Motor neuron (in vitro differentiated cells): Measurements from ENCODE around the gene WWOX. TPM values are rescaled to one million over a fixed set of nuclear protein-coding genes. Genes with fewer than 3 reads are reported as not detected.
A peak's percentile ranks its signal among the peaks of the same experiment; 100 is the strongest.
"Not testable (repeated sequence)": the region's sequence is repeated elsewhere in the genome, so short reads cannot be mapped to it uniquely, and the experiment has no call there.

Experiments used
- ATAC-seq, 8 experiments: fragments of 200-7000 bp; cut with Tn5 transposase; replicated peaks in 6 of 8; 2 replicates each; pipeline ENCODE4 v1.8.0; 2021; ENCODE audit warnings: mild to moderate bottlenecking in 8 of 8, moderate library complexity in 8 of 8
- H3K27ac ChIP-seq, 2 donors: fragments of 250-450 bp; sonication (Bioruptor Pico); 2 replicates each; pipeline ENCODE4 v1.9.0; 2021; ENCODE audit warnings: antibody characterized with exemption in 2 of 2, mild to moderate bottlenecking in 2 of 2, moderate library complexity in 1 of 2
- H3K4me1 ChIP-seq, 2 donors: fragments of 250-450 bp; sonication (Bioruptor Pico); replicated peaks in 1 of 2; 2 replicates each; pipeline ENCODE4 v1.6.1; 2021; ENCODE audit warnings: antibody characterized with exemption in 2 of 2, mild to moderate bottlenecking in 2 of 2, moderate library complexity in 1 of 2
- H3K4me3 ChIP-seq, 5 donors: fragments of 250-450 bp; sonication (Bioruptor Pico); 2 replicates each; pipeline ENCODE4 v1.9.0; 2021; ENCODE audit warnings: antibody characterized with exemption in 5 of 5, mild to moderate bottlenecking in 5 of 5, moderate library complexity in 4 of 5
- WGBS, 10 experiments: fragments of 450-650 bp; shearing (Covaris generic); methylation state at CpG; one replicate each; pipeline ENCODE4 v1.0.0; 2022; 5-methylcytosine and 5-hydroxymethylcytosine counted together
- in situ Hi-C, 9 experiments: fragments of 400-800 bp; cut with MboI; loops; one replicate each; pipeline ENCODE4 v1.15.0; 2021; ENCODE audit warnings: low sequenced_read_pairs in 9 of 9, low pct_unique_long_range_greater_than_20kb in 2 of 9; ENCODE audit not compliant: unreplicated experiment in 9 of 9
- total RNA-seq, 8 experiments: library from RNA; unstranded; fragments of 300-600 nt; gene quantifications; 2 replicates each; pipeline versions ENCODE4 v1.2.3 to v1.2.4, GENCODE V29; 2022

WWOX gene
- total RNA-seq, 8 experiments from 2014 or later = 10.3 to 27.8 (median 12.3) TPM

- in situ Hi-C loops = loop anchor here in 1 of 9 experiments (25.0 kb wide), 1 partner anchor 1102 kb away; the partner anchor contains the start of gene MAF
- Histone ChIP-seq H3K4me1 (peaks cover 3 to 19% of the 10 kb centered on the region in 2 donors), H3K4me3 (no peak overlapping the region), H3K27ac (no peak overlapping the region)
- no peak for ATAC-seq
- WGBS, 10 experiments = 17 to 100% (median 100%) methylated on average over 1 to 7 of the region's 7 CpGs; no CpG with 5 or more reads in 1 of the 10 experiments
These were observed 410.5 kb downstream of the WWOX start for GRCh38 chr16:78509965-78510364.

GRCh38 chr16:78510496-78510895 is 411.0 kb downstream of the WWOX start:
- ATAC-seq = no peak
- H3K4me1 ChIP-seq = peaks cover 0 to 14% of the 10 kb centered on the region in 2 donors
- in situ Hi-C loops = loop anchor here in 1 of 9 experiments (25.0 kb wide), 1 partner anchor 1102 kb away; the partner anchor contains the start of gene MAF
- no peak overlapping the region for H3K27ac ChIP-seq
- 59 to 100% (median 90%) methylated on average over 1 to 4 of the region's 4 CpGs; no CpG with 5 or more reads in 1 of the 10 experiments for whole genome bisulfite sequencing, 10 experiments
- no peak overlapping the region for H3K4me3 ChIP-seq

GRCh38 chr16:78513838-78514237 is 414.4 kb downstream of the WWOX start:
- no peak overlapping the region for H3K4me3 ChIP-seq
- ATAC-seq = no peak
- peaks cover 0 to 10% of the 10 kb centered on the region in 2 donors for H3K4me1 ChIP-seq
- in situ Hi-C loops = loop anchor here in 1 of 9 experiments (25.0 kb wide), 1 partner anchor 1098 kb away; the partner anchor contains the start of gene MAF
- 42 to 95% (median 90%) methylated on average over 1 to 2 of the region's 3 CpGs; no CpG with 5 or more reads in 5 of the 10 experiments for WGBS, 10 experiments
- H3K27ac ChIP-seq = no peak overlapping the region

GRCh38 chr16:78514888-78515287 is 415.4 kb downstream of the WWOX start:
- in situ Hi-C loops = loop anchor here in 1 of 9 experiments (25.0 kb wide), 1 partner anchor 1097 kb away; the partner anchor contains the start of gene MAF
- H3K4me3 ChIP-seq, H3K27ac ChIP-seq, ATAC-seq: not testable (repeated sequence)
- WGBS, 10 experiments = 59 to 100% (median 94%) methylated on average over 2 to 9 of the region's 9 CpGs; no CpG with 5 or more reads in 2 of the 10 experiments
- peaks cover 0 to 10% of the 10 kb centered on the region in 2 donors for H3K4me1 ChIP-seq

GRCh38 chr16:78515421-78515820 is 416.0 kb downstream of the WWOX start:
- no peak overlapping the region for H3K27ac ChIP-seq
- no peak overlapping the region for H3K4me3 ChIP-seq
- in situ Hi-C loops = loop anchor here in 1 of 9 experiments (25.0 kb wide), 1 partner anchor 1097 kb away; the partner anchor contains the start of gene MAF
- no peak for ATAC-seq
- peaks cover 0 to 10% of the 10 kb centered on the region in 2 donors for H3K4me1 ChIP-seq
- 20 to 100% (median 89%) methylated on average over 1 to 9 of the region's 14 CpGs; no CpG with 5 or more reads in 2 of the 10 experiments for WGBS, 10 experiments

GRCh38 chr16:78516006-78516736 is 416.7 kb downstream of the WWOX start:
- in situ Hi-C loops = loop anchor here in 1 of 9 experiments (25.0 kb wide), 1 partner anchor 1096 kb away; the partner anchor contains the start of gene MAF
- peak in 1 of 8 experiments; percentile 47 for ATAC-seq
- H3K4me3 ChIP-seq = no peak overlapping the region
- WGBS, 10 experiments = 12 to 100% (median 80%) methylated on average over 1 to 7 of the region's 9 CpGs
- H3K4me1 ChIP-seq = peaks cover 0 to 9% of the 10 kb centered on the region in 2 donors
- H3K27ac ChIP-seq = no peak overlapping the region

GRCh38 chr16:78519896-78520295 is 420.4 kb downstream of the WWOX start:
- Histone ChIP-seq H3K27ac (no peak overlapping the region), H3K4me3 (no peak overlapping the region), H3K4me1 (peaks cover 30 to 31% of the 10 kb centered on the region in 2 donors)
- ATAC-seq = no peak
- WGBS, 10 experiments = 31 to 100% (median 93%) methylated on average over 1 to 8 of the region's 8 CpGs
- in situ Hi-C loops = loop anchor here in 1 of 9 experiments (25.0 kb wide), 1 partner anchor 1092 kb away; the partner anchor contains the start of gene MAF

- in situ Hi-C loops = loop anchor here in 1 of 9 experiments (25.0 kb wide), 1 partner anchor 1092 kb away; the partner anchor contains the start of gene MAF
- no peak for ATAC-seq
- Histone ChIP-seq H3K4me3 (no peak overlapping the region), H3K4me1 (peaks cover 30 to 31% of the 10 kb centered on the region in 2 donors), H3K27ac (no peak overlapping the region)
- WGBS, 10 experiments = 33 to 100% (median 77%) methylated on average over 1 to 5 of the region's 5 CpGs; no CpG with 5 or more reads in 2 of the 10 experiments
These were observed 421.0 kb downstream of the WWOX start for GRCh38 chr16:78520470-78520869.

- in situ Hi-C loops = loop anchor here in 1 of 9 experiments (25.0 kb wide), 1 partner anchor 1090 kb away; the partner anchor contains the start of gene MAF
- H3K4me1 ChIP-seq = peaks cover 30 to 31% of the 10 kb centered on the region in 2 donors
- H3K27ac ChIP-seq = peak overlapping the region; percentile 13 to 57
- ATAC-seq = peak in 1 of 8 experiments; percentile 73
- 17 to 83% (median 71%) methylated on average over 1 to 5 of the region's 5 CpGs for WGBS, 10 experiments
- no peak overlapping the region for H3K4me3 ChIP-seq
These were observed 422.9 kb downstream of the WWOX start for GRCh38 chr16:78522327-78522726.

- Histone ChIP-seq H3K4me1 (peaks cover 30 to 31% of the 10 kb centered on the region in 2 donors), H3K4me3 (no peak overlapping the region), H3K27ac (peak overlapping the region; percentile 7 to 57)
- 0 to 77% (median 39%) methylated on average over 1 to 9 of the region's 9 CpGs; no CpG with 5 or more reads in 1 of the 10 experiments for WGBS, 10 experiments
- peak in 5 of 8 experiments; percentile 90 to 98 (median 97) for ATAC-seq
- in situ Hi-C loops = loop anchor here in 1 of 9 experiments (25.0 kb wide), 1 partner anchor 1089 kb away; the partner anchor contains the start of gene MAF
These were observed 423.9 kb downstream of the WWOX start for GRCh38 chr16:78523212-78523985.

GRCh38 chr16:78524066-78524595 is 424.7 kb downstream of the WWOX start:
- Histone ChIP-seq H3K4me1 (peaks cover 30 to 31% of the 10 kb centered on the region in 2 donors), H3K27ac (no peak overlapping the region), H3K4me3 (no peak overlapping the region)
- ATAC-seq = no peak
- in situ Hi-C loops = loop anchor here in 1 of 9 experiments (25.0 kb wide), 1 partner anchor 1088 kb away; the partner anchor contains the start of gene MAF
- WGBS, 10 experiments = 17 to 90% (median 73%) methylated on average over 1 to 4 of the region's 4 CpGs

- no peak overlapping the region for H3K4me3 ChIP-seq
- no peak for ATAC-seq
- peaks cover 13% of the 10 kb centered on the region in 2 donors for H3K4me1 ChIP-seq
- in situ Hi-C loops = no loop called here
- 30 to 100% (median 90%) methylated on average over 2 to 5 of the region's 5 CpGs; no CpG with 5 or more reads in 1 of the 10 experiments for WGBS, 10 experiments
- H3K27ac ChIP-seq = no peak overlapping the region
These were observed 428.8 kb downstream of the WWOX start for GRCh38 chr16:78528265-78528664.
